Stimulated activated CD4-positive, alpha-beta T cell treated with anti-CD3 and anti-CD28 coated beads, Interleukin-1b, Interleukin-23, amount 100 ng/mL, for 24 hours (primary cell): ENCODE measurements around the gene SPAG16.

ENCODE experiments used
- DNase-seq, 4 experiments: peaks; one replicate each; pipeline ENCODE4 v3.0.0-alpha.2; 2020; ENCODE audit warnings: low read depth in 4 of 4, low spot score in 1 of 4

SPAG16 gene

DNA sequence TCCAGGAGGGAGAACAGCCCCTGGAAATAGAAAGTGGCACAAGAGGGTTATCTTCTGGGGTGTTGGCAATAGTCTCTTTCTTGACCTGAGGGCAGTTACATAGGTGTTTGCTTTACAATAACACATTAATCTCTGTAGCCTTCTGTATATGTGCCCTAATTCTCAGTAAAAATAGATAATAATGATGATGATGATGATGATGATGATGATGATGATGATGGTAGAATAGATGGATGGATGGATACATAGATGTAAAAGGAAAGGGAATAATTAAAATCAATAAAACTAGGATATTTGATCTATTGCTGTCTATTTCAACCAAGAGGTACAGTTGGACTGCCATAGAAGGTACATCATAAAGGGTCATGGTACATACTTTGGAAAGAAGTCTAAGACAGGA is 948.9 kb downstream of the SPAG16 start:
- DNase-seq = no peak

GRCh38 chr2:214242797-214243196 is 958.5 kb downstream of the SPAG16 start:
- no peak for DNase-seq

GRCh38 chr2:214244847-214245246 is 960.6 kb downstream of the SPAG16 start:
- DNase-seq = no peak

GRCh38 chr2:214246417-214246816 is 962.2 kb downstream of the SPAG16 start:
- no peak for DNase-seq

DNA sequence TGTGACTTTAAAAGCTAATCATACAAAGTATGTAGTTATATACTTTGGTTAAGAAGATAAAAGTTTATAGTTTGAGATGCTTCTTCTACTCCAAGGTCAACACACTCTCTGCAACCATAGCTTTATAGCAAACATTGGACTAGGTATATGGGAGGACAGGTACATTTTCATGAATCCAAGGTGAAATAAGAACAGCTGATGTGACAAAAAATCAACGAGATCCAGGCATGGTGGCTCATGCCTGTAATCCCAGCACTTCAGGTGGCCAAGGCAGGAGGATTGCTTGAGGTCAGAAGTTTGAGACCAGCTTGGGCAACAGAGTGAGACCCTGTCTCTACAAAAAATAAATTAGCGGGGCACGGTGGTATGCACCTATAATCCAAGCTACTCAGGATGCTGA is 963.3 kb downstream of the SPAG16 start:
- DNase-seq = no peak

GRCh38 chr2:214255046-214255445 is 970.8 kb downstream of the SPAG16 start:
- no peak for DNase-seq

DNA sequence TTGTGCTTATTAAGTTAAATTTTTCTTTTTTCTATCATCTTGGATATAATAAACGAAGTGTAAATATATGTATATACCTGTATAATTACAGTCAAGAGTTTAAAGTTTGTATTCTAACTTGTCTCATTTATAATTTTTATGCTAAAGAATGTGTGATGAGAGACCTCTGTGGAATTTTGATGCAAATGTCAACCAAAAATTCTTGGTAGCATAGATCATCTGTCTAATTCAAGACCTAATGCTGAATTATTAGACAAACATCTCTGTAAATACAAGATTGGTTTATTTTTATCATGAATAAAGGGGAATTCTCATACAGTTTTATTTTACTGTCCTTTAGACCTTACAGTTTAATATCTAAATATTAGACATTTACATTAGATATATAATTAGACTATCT is 977.4 kb downstream of the SPAG16 start:
- DNase-seq = no peak

DNA sequence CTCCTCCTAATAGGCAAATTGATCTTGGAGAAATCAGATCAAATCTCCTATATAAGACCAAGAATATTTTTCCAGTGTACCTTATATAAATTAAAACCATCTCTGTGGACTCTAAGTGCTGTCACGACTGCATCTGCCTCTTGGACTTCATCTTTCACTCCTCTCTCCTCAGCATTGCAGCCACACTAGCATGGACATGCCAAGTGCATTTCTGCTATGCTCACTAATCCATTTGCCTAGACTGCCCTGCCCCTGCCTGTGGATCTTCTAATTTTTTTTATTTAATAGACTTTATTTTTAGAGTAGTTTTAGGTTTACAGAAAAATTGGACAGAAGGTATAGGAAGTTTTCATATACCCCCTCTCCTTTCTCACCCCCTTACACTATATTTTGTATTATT is 979.9 kb downstream of the SPAG16 start:
- no peak for DNase-seq

DNA sequence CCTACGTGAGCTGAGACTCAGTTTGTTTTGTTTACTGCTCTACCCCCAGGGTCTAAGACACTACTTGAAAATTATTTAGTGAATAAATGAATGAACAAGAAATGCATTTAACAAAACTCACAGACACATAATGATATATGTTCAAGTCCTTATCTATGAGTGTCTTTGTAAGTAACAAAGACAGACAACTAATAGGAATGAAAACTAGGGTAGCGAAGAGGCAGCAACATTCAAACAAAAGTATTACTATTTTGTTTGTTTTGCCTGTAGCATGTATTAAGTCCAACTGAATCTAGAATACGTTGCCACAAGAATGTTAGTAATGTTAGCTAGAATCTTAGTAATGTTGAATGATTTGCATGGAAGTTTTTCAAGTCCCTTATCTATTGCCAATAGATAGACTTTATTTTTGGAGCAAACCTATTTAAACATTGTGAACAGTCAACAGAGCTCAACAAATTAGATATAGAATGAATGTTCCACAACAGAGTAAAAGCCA is 981.8 kb downstream of the SPAG16 start:
- no peak for DNase-seq

GRCh38 chr2:214277880-214278279 is 993.6 kb downstream of the SPAG16 start:
- no peak for DNase-seq

DNA sequence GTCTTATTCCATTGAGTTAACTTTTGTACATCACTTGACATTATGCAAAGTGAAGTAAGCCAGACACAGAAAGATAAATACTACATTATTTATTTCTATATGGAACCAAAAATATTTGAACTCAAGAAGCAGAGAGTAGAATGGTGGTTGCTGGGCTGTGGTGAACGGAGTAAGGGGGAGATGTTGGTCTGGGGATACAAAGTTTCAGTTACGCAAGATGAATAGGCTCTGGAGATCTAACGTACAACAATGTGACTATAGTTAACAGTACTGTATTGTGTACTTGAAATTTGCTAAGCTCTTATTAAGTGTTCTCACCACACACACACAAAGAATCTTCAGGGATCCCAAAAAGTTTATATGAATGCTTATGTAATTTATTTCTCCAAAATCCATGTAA is 1001.7 kb downstream of the SPAG16 start:
- DNase-seq = no peak

GRCh38 chr2:214293593-214293992 is 1009.3 kb downstream of the SPAG16 start:
- DNase-seq = no peak

DNA sequence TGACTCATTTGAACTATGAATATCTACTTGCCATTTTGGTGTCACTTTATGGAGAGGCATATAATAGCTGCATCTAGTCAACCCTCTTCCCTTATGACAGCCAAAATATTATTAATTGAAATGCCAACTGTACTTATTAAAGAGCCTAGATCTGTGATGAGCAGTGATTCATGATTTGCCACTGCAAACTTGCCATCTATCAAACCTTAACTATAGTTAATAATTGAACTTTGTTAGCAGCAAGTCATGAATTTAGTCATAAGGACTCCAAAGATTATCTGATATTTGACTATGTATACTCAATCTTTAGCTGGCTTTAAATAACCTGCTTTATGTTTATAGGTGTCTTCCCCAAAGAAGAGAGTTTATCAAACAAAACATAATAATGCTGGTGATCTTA is 1010.2 kb downstream of the SPAG16 start:
- DNase-seq = no peak

GRCh38 chr2:214297423-214297822 is 1013.2 kb downstream of the SPAG16 start:
- no peak for DNase-seq

GRCh38 chr2:214310319-214310718 is 1026.1 kb downstream of the SPAG16 start:
- no peak for DNase-seq

GRCh38 chr2:214311031-214311533 is 1026.8 kb downstream of the SPAG16 start:
- no peak for DNase-seq

DNA sequence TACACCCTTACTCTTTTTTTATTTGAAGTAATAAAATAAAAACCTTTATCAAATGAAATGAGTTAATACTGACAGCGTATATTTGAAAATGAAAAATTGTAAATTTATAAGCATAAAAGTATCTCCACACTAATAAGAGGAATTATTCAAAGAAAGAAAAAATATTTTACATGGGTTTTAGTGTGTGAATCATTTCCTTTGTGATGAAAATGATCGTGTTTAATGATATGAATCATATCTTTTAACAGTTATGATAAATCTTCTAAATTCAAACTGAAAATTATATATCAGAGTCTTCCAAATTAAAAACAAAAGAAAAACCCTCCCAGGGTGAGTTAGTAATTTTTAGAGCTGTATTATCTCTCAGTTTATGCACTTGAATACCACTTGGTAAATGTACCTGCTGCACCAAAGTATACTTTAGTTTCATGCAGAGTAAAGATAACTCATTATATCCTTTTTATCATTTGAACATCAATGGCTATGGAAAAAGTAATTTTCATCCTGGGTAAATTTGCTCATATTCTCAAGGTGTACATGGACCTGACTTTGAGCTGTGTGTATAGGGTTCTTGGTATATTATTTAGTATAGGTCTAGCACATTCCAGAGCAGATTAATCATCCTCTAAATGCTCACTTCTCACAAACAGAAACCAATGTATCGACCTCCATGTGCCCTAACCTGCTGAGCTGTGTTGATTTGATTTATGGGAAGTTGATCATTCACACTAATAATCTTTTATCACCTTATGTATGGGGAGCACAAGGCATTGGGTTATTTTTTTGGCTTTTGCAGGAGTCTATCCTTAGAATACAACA is 1027.9 kb downstream of the SPAG16 start:
- no peak for DNase-seq

GRCh38 chr2:214315324-214315723 is 1031.1 kb downstream of the SPAG16 start:
- DNase-seq = no peak

DNA sequence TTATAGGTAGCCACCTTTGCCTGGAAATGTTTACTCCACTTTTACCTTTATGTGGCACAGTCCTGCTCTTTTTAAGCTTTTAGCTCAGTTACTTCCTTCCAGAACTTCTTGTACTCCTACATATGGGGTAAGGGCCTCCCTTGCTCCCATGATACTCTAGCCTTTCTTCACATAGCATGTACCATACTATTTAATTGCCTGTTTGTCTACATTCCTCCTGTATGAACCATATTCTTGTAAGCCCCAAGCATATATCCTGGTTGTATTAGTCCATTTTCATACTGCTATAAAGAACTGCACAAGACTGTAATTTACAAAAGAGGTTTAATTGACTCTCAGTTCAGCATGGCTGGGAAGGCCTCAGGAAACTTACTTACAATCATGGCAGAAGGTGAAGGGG is 1035.9 kb downstream of the SPAG16 start:
- no peak for DNase-seq

- DNase-seq = no peak
Observed at GRCh38 chr2:214322662-214323061, 1038.4 kb downstream of the SPAG16 start.

DNA sequence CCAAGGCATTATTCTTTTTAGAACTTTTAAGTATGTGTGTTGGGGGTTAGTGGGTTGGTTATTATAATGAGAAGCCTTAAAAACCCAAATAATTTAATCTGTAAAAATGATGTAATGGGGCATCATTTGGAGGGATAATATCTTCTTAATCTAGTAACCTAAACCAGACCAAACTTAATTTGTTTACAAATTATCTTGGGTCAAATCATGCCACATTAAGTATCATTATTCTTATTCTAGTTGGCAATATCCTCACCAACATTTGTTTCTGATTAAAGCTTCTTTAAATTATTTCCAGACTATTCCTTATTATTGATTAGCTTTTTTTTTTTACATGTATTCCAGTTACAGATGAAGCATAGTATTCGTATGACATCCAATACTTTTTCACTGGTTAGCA is 1041.1 kb downstream of the SPAG16 start:
- DNase-seq = no peak

DNA sequence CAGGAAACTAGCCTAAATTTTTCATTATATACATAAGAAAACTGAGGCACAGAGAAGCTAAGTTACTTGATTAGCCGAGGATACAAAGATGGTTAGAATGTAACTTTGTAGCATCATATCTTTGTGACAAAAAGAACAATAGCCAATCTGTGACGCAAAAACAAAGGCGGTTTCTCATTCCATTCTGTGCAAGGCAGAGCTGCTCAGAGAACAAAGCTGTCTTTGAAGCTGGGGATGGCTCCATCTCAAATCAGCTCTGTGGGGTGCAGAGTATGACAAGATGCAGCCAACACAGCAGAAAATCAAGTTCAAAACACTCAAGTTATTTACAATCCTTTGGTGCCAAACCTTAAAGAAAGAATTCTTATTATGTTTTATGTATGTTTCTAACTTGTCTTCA is 1044.7 kb downstream of the SPAG16 start:
- DNase-seq = no peak

DNA sequence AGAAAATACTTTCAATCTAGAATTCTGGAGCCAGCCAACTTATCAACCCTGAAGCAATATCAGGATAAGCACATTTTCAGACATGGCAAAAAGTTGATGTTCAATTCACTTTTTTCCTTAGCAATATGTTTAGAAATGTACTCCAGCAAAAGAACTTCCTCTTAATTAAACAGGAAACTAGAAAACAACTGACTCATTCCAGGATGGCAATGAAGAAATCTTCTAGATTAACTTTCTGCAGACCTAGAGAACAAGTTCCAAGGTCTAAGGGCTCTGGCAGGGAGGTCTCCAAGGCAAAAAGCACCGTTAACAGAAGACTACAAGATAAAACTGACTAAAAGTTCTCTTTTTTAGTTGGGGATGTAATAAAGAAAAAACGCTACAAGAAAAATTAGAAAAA is 1057.4 kb downstream of the SPAG16 start:
- DNase-seq = no peak
